Measurements from ENCODE around the gene SYT5. TPM values are rescaled to one million over a fixed set of nuclear protein-coding genes. Genes with fewer than 3 reads are reported as not detected.
A peak's percentile ranks its signal among the peaks of the same experiment; 100 is the strongest.

Gene SYT5
- total RNA-seq, 3 donors from 2014 or later (not counting 1 experiment from before 2014, with no cell fraction given), result 4.9 to 6.1 (median 5.3) TPM

DNA sequence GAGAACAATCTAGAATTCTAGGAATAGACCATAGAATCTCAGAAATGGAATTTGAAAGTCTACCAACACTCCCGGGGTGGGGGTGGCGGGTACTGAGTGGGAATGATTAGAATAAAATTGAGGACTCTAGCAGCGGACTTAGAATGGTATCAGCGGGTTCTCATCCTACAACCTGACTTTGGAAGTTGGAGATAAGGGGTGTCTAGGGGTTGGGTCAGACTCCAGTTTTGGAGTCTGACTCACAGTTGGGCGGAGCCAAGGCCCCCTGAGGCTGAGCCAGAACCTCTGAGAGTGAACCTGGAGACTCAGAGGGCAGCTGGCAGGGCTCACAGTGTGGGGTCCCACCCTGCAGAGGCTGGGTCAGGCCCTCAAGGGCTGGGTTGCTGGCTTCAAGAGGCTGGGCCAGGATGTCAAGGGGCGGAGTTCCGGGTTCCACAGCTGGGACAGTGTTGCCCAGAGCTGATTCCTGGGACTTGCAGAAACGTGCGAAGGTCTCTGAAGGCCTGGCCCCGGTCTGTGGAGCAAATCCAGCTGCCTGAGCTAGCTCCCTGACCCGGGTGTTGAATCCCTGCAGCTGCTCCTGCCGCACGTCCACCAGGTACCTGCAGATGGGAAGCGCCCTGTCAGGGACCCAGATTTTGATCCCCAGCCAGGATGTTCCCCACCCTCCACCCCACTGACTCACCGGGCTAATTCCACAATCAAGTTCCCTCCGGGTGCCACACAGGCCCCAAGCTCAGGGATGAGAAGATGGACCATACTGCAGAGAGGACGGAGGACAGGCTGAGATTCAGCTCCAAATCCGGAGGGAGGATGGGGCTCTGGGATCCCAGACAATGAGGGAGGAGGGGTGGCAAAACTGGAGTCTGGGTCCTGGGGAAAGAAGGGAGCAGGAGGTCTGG is 21.0 kb downstream of the SYT5 start:
- Histone ChIP-seq H3K4me1 (ENCODE audit: control insufficient read depth, insufficient read depth, low read length) (peaks cover 22% of the 10 kb centered on the region), H3K4me3 (ENCODE audit: low read length) (no peak overlapping the region), H3K36me3 (ENCODE audit: control insufficient read depth, insufficient read depth, low read length) (no peaks in the 10 kb centered on the region), H3K27me3 (ENCODE audit: control insufficient read depth, insufficient read depth, low read length) (peaks cover 30% of the 10 kb centered on the region), H3K27ac (ENCODE audit: low read length) (no peak overlapping the region), H3K9me3 (ENCODE audit: control insufficient read depth, insufficient read depth, low read length) (no peaks in the 10 kb centered on the region)
- WGBS (ENCODE audit: insufficient coverage), result 86% methylated on average over 18 of the region's 18 CpGs
- Mint-ChIP-seq H3K27ac (no peak overlapping the region), H3K4me3 (no peak overlapping the region), H3K27me3 (ENCODE audit: low read depth in 2 of 2) (peaks cover 8 to 29% of the 10 kb centered on the region in 2 donors), H3K36me3 (no peaks in the 10 kb centered on the region), H3K4me1 (peaks cover 2 to 24% of the 10 kb centered on the region in 2 donors), H3K9me3 (no peaks in the 10 kb centered on the region)
- TF ChIP-seq, protein P1, sequence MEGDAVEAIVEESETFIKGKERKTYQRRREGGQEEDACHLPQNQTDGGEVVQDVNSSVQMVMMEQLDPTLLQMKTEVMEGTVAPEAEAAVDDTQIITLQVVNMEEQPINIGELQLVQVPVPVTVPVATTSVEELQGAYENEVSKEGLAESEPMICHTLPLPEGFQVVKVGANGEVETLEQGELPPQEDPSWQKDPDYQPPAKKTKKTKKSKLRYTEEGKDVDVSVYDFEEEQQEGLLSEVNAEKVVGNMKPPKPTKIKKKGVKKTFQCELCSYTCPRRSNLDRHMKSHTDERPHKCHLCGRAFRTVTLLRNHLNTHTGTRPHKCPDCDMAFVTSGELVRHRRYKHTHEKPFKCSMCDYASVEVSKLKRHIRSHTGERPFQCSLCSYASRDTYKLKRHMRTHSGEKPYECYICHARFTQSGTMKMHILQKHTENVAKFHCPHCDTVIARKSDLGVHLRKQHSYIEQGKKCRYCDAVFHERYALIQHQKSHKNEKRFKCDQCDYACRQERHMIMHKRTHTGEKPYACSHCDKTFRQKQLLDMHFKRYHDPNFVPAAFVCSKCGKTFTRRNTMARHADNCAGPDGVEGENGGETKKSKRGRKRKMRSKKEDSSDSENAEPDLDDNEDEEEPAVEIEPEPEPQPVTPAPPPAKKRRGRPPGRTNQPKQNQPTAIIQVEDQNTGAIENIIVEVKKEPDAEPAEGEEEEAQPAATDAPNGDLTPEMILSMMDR (IDR thresholded peaks at IDR 0.05), result no peak
- intact Hi-C loops (cut with micrococcal nuclease), result loop anchor here (10.0 kb wide), 1 partner anchor 504 kb away; no protein-coding TSS in a partner anchor
- DNase-seq (no peak), ATAC-seq (no peak)

DNA sequence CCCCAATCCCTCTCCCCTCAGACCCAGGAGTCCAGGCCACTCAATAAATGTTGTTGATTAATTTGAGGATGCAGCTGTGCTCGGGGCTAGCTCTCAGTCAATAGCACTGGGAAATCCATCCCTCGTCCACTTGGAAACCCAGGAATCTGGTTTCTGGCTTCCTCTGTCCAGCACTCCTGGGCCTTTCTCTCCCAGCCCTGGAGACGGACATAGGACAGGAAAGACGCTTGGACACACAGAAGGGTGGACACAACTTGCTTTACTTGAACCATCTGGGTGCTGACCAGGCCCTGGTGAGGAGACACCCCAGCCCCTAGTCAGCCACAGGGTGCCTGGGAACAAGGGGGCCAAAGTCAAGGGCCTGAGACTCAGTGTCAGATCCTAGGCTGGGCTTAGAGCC is 21.7 kb downstream of the SYT5 start:
- TF ChIP-seq, protein P1 (IDR thresholded peaks at IDR 0.05), result no peak
- H3K27ac ChIP-seq (ENCODE audit: low read length), result no peak overlapping the region

DNA sequence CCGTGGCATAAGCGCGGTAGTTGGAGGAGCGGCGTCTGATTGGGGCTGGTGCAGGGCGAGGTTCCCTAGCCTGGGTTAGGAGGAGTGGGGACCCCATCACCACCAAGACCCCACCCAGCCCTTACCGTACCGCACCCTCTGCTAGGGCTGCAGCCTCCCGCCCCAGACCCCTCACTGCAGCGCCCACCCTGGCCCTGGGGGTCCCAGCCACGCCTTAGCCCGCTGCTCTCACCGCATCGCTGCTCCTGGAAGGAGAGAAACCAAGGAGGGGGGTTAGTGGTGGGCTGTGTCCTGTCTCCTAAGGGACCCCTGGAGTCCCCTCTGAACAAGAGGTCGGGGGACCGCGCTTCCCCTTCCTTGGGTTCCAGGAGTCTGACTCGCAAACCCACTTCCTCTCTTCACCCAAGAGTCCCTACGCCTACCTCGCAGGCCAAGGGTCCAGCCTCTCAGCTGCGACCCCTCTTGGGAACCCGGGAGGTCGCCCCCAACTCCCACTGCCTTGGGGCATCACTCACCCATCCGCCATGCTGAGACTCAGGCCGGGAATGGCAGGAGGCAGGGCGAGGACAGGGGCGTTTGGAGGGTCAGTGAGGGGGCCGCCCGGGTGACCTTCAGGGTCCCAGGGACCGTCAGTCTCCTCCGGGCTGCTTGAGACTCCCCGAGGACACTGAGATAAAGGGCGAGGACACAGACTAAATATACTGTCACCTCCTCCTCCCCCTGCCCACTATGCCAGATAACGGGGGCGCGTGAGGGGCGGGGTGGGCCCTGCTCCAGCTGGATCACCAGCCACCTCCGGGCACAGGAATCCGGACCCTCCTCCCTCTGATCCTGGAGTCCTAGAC is 22.8 kb downstream of the SYT5 start, which contains the start of gene TNNI3:
Gene TNNI3, minus strand, starts transcription at position 669 of the 845 bp plus-strand sequence. Its CDS starts 143 bp downstream, at position 526.
- Histone ChIP-seq H3K36me3 (ENCODE audit: control insufficient read depth, insufficient read depth, low read length) (no peaks in the 10 kb centered on the region), H3K27me3 (ENCODE audit: control insufficient read depth, insufficient read depth, low read length) (peaks cover 30% of the 10 kb centered on the region), H3K27ac (ENCODE audit: low read length) (no peak within 1 kb of the TSS), H3K4me3 (ENCODE audit: low read length) (no peak within 1 kb of the TSS), H3K9me3 (ENCODE audit: control insufficient read depth, insufficient read depth, low read length) (no peaks in the 10 kb centered on the region), H3K4me1 (ENCODE audit: control insufficient read depth, insufficient read depth, low read length) (peaks cover 22% of the 10 kb centered on the region)
- H3K27ac Mint-ChIP-seq, result peak within 1 kb of the TSS in 1 of 2 donors; percentile 53
- 44% methylated on average over 39 of the region's 39 CpGs for WGBS (ENCODE audit: insufficient coverage)
- H3K36me3 Mint-ChIP-seq, result no peaks in the 10 kb centered on the region
- H3K27me3 Mint-ChIP-seq (ENCODE audit: low read depth in 2 of 2), result peaks cover 8 to 22% of the 10 kb centered on the region in 2 donors
- H3K4me3 Mint-ChIP-seq, result no peak within 1 kb of the TSS
- peaks cover 8 to 33% of the 10 kb centered on the region in 2 donors for H3K4me1 Mint-ChIP-seq
- intact Hi-C loops (cut with micrococcal nuclease), result loop anchor here (10.0 kb wide), 1 partner anchor 502 kb away; no protein-coding TSS in a partner anchor
- DNase-seq (no peak), ATAC-seq (no peak)
- TF ChIP-seq, protein P1 (IDR thresholded peaks at IDR 0.05), result no peak
- H3K9me3 Mint-ChIP-seq, result peaks cover under 1 to 1% of the 10 kb centered on the region in 2 donors

More for the DNA sequence above, 21.7 kb downstream of the SYT5 start:
- 85% methylated on average over 4 of the region's 4 CpGs for WGBS (ENCODE audit: insufficient coverage)
- ATAC-seq (no peak), DNase-seq (no peak)
- Histone ChIP-seq H3K4me1 (ENCODE audit: control insufficient read depth, insufficient read depth, low read length) (peaks cover 22% of the 10 kb centered on the region), H3K27me3 (ENCODE audit: control insufficient read depth, insufficient read depth, low read length) (peaks cover 30% of the 10 kb centered on the region), H3K36me3 (ENCODE audit: control insufficient read depth, insufficient read depth, low read length) (no peaks in the 10 kb centered on the region), H3K9me3 (ENCODE audit: control insufficient read depth, insufficient read depth, low read length) (no peaks in the 10 kb centered on the region), H3K4me3 (ENCODE audit: low read length) (no peak overlapping the region)
- Mint-ChIP-seq H3K9me3 (no peaks in the 10 kb centered on the region), H3K27me3 (ENCODE audit: low read depth in 2 of 2) (peaks cover 8 to 25% of the 10 kb centered on the region in 2 donors), H3K36me3 (no peaks in the 10 kb centered on the region), H3K4me1 (peaks cover 6 to 30% of the 10 kb centered on the region in 2 donors), H3K4me3 (no peak overlapping the region), H3K27ac (peak overlapping the region in 1 of 2 donors; percentile 53)
- intact Hi-C loops (cut with micrococcal nuclease), result loop anchor here (10.0 kb wide), 1 partner anchor 504 kb away; no protein-coding TSS in a partner anchor
